HEK293 (cell line): ENCODE measurements around the gene RNF145.
"Not testable (repeated sequence)": the region's sequence is repeated elsewhere in the genome, so short reads cannot be mapped to it uniquely, and the experiment has no call there.

Experiments used
- CTCF ChIA-PET: fragments of 350-600 bp; formaldehyde crosslinking; extraction: SDS; loops from one replicate; lab custom pipeline; 2021; ENCODE audit warnings: antibody characterized with exemption; lab: Yijun Ruan, JAX
- POLR2A ChIA-PET: fragments of 300-600 bp; formaldehyde crosslinking; extraction: SDS; loops from one replicate; lab custom pipeline; 2020; ENCODE audit warnings: antibody characterized with exemption, inconsistent platforms; lab: Yijun Ruan, JAX
- H3K27ac ChIP-seq: fragments of 200-500 bp; sonication (Bioruptor generic); 2 replicates; pipeline ENCODE4 v1.5.1; 2014; ENCODE audit warnings: low read depth, low read length, control low read depth, inconsistent platforms; ENCODE audit errors: extremely low read depth
- H3K36me3 ChIP-seq, 2 experiments: fragments of 200-500 bp in 1 of 2; sonication (Bioruptor generic) in 1 of 2; 1 replicate in 1 of 2; 2 replicates in 1 of 2; pipeline ENCODE4 v1.5.1; 2014 to 2017; ENCODE audit warnings: inconsistent platforms in 2 of 2, low read length in 2 of 2; ENCODE audit not compliant: control insufficient read depth in 2 of 2, insufficient read depth in 1 of 2
- H3K4me1 ChIP-seq: fragments of 200-500 bp; sonication (Bioruptor generic); 2 replicates; pipeline ENCODE4 v1.5.1; 2014; ENCODE audit warnings: mild to moderate bottlenecking, low read length, inconsistent platforms; ENCODE audit not compliant: control insufficient read depth, insufficient read depth
- H3K4me3 ChIP-seq: 2 replicates; pipeline ENCODE4 v1.5.1; 2011; ENCODE audit warnings: low read depth, mild to moderate bottlenecking, control low read depth, low read length, moderate library complexity
- H3K9me3 ChIP-seq: fragments of 200-500 bp; sonication (Bioruptor generic); 2 replicates; pipeline ENCODE4 v1.5.1; 2014; ENCODE audit warnings: low read depth, low read length, inconsistent platforms; ENCODE audit not compliant: control insufficient read depth, insufficient read depth
- HOXD13 ChIP-seq: sonication (generic); formaldehyde crosslinking; IDR thresholded peaks from 2 replicates; pipeline ENCODE4 v1.8.0; 2022; ENCODE audit warnings: missing genetic modification reagents, borderline replicate concordance
- PRDM10 ChIP-seq: fragments of 450-650 bp; formaldehyde crosslinking; IDR thresholded peaks from 2 replicates; pipeline ENCODE4 v1.5.1; 2016; ENCODE audit warnings: missing biosample characterization, missing genetic modification characterization
- SP7 ChIP-seq: fragments of 450-650 bp; formaldehyde crosslinking; IDR thresholded peaks from 2 replicates; pipeline ENCODE4 v1.5.1; 2016; ENCODE audit warnings: missing biosample characterization, missing genetic modification characterization
- ZBTB17 ChIP-seq: fragments of 450-650 bp; formaldehyde crosslinking; IDR thresholded peaks from 2 replicates; pipeline ENCODE4 v1.5.1; 2016; ENCODE audit warnings: missing biosample characterization, missing genetic modification characterization
- ZNF548 ChIP-seq: fragments of 450-650 bp; formaldehyde crosslinking; IDR thresholded peaks from 2 replicates; pipeline ENCODE4 v1.5.1; 2016; ENCODE audit warnings: missing biosample characterization, missing genetic modification characterization
- ZNF558 ChIP-seq: fragments of 450-650 bp; formaldehyde crosslinking; IDR thresholded peaks from 2 replicates; pipeline ENCODE4 v1.5.1; 2016; ENCODE audit warnings: missing biosample characterization, missing genetic modification characterization
- ZNF677 ChIP-seq: fragments of 450-650 bp; IDR thresholded peaks from 2 replicates; pipeline ENCODE4 v1.5.0; 2018; ENCODE audit warnings: missing biosample characterization, mild to moderate bottlenecking, missing genetic modification characterization, moderate library complexity
- ZNF747 ChIP-seq: fragments of 450-650 bp; formaldehyde crosslinking; IDR thresholded peaks from 2 replicates; pipeline ENCODE4 v1.5.1; 2016; ENCODE audit warnings: missing biosample characterization, missing genetic modification characterization
- ZNF785 ChIP-seq: fragments of 450-650 bp; formaldehyde crosslinking; IDR thresholded peaks from 2 replicates; pipeline ENCODE4 v1.5.1; 2016; ENCODE audit warnings: missing biosample characterization, missing genetic modification characterization
- TF ChIP-seq, protein P1 (sequence below): fragments of 450-650 bp; formaldehyde crosslinking; IDR thresholded peaks from 2 replicates; pipeline ENCODE4 v1.5.1; 2016; ENCODE audit warnings: missing biosample characterization, missing genetic modification characterization
- TF ChIP-seq, protein P2 (sequence below): fragments of 450-650 bp; IDR thresholded peaks from 2 replicates; pipeline ENCODE4 v1.5.1; 2018; ENCODE audit warnings: missing biosample characterization, mild to moderate bottlenecking, missing genetic modification characterization

The RNF145 gene

DNA sequence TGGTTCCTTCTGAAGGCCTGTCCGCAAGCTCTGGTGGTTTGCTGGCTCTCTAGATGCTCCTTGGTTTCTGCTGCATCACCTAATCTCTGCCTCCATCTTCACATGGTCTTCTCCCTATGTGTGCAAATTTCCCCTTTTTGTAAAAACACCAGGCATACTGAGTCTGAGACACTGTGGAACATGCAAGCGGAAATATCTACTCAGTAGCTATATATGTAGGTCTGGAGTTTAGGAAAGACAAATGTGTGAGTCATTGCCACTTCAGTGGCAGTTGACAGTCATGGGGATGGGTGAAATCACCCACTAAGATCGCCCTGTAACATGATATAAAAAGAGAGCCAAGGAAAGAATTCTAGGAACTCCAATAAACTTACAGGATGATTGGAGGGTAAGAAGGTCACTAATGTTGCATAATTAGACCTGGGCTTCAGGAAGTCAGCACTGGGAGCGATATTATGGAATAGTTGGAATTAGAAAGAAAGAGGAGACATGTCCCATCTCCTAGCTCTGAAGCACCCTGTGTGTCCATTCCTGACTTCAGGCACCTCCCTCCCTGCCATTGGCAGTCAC lies 31.0 kb upstream of the RNF145 start (continued):
- TF ChIP-seq HOXD13 (CRISPR knock-in tag) = peak; percentile 72; the same call in 1 of the 2 replicates
- TF ChIP-seq, all 188 proteins: peak for 39

- TF ChIP-seq PRDM10 (peak; percentile 55; the same call in 1 of the 2 replicates), SP7 (tag by site-specific recombination) (peak; percentile 89)
- TF ChIP-seq, protein P1, sequence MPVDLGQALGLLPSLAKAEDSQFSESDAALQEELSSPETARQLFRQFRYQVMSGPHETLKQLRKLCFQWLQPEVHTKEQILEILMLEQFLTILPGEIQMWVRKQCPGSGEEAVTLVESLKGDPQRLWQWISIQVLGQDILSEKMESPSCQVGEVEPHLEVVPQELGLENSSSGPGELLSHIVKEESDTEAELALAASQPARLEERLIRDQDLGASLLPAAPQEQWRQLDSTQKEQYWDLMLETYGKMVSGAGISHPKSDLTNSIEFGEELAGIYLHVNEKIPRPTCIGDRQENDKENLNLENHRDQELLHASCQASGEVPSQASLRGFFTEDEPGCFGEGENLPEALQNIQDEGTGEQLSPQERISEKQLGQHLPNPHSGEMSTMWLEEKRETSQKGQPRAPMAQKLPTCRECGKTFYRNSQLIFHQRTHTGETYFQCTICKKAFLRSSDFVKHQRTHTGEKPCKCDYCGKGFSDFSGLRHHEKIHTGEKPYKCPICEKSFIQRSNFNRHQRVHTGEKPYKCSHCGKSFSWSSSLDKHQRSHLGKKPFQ (tag by site-specific recombination) = 0 out of 2 replicates have a peak, but pooled peaks have one; percentile 20
- TF ChIP-seq, all 188 proteins: peak for 3; not testable (repeated sequence) for 185
- CTCF ChIA-PET, H3K4me3 ChIP-seq, POLR2A ChIA-PET, H3K27ac ChIP-seq, H3K9me3 ChIP-seq, H3K36me3 ChIP-seq, H3K4me1 ChIP-seq: not testable (repeated sequence)
Observed at GRCh38 chr5:159235871-159236520, 26.6 kb upstream of the RNF145 start.

DNA sequence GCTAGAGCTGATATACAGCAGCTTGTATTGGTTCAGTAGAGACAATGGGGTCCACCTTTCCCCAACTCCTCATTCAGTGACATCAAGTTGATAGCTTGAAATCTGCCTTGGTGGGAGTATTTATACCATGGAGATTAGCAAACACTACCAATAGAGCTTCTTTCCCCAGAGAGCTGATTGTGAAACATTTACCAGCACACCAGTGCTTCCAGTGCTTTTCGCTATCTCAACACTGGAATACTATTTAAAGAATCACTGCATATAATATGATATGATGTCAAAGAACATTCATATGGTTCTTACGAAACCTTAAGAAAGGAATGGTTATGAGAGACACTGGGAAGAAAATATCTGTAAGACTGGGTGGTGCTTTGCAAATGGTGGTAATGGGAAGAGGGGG lies 21.8 kb upstream of the RNF145 start:
- TF ChIP-seq ZNF558 (tag by site-specific recombination) = no peak
- TF ChIP-seq ZNF785 (tag by site-specific recombination) = no peak
- POLR2A ChIA-PET = no interaction called here
- no peaks in the 10 kb centered on the region for H3K4me1 ChIP-seq
- CTCF ChIA-PET = interaction anchor here (0.6 to 1.3 kb wide), 3 partner anchors 9 to 663 kb away, joined by 3 to 4 read pairs (median 3); no protein-coding TSS in a partner anchor
- no peak overlapping the region for H3K4me3 ChIP-seq
- H3K36me3 ChIP-seq = no peaks in the 10 kb centered on the region
- no peak overlapping the region for H3K27ac ChIP-seq
- H3K9me3 ChIP-seq = no peaks in the 10 kb centered on the region

- Histone ChIP-seq H3K36me3 (no peaks in the 10 kb centered on the region), H3K4me1 (no peaks in the 10 kb centered on the region)
- CTCF ChIA-PET = interaction anchor here (0.9 to 1.3 kb wide), 2 partner anchors 10 to 55 kb away, joined by 3 read pairs; no protein-coding TSS in a partner anchor
- peak; percentile 44; the same call in 1 of the 2 replicates for TF ChIP-seq ZNF548 (tag by site-specific recombination)
- peak; percentile 62 for TF ChIP-seq PRDM10
- no peak for TF ChIP-seq ZNF747 (tag by site-specific recombination)
- TF ChIP-seq, protein P2, sequence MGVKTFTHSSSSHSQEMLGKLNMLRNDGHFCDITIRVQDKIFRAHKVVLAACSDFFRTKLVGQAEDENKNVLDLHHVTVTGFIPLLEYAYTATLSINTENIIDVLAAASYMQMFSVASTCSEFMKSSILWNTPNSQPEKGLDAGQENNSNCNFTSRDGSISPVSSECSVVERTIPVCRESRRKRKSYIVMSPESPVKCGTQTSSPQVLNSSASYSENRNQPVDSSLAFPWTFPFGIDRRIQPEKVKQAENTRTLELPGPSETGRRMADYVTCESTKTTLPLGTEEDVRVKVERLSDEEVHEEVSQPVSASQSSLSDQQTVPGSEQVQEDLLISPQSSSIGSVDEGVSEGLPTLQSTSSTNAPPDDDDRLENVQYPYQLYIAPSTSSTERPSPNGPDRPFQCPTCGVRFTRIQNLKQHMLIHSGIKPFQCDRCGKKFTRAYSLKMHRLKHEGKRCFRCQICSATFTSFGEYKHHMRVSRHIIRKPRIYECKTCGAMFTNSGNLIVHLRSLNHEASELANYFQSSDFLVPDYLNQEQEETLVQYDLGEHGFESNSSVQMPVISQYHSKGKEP (tag by site-specific recombination) = peak; percentile 69; the same call in 1 of the 2 replicates
- peak; percentile 50; the same call in 1 of the 2 replicates for TF ChIP-seq ZBTB17 (tag by site-specific recombination)
- no peak for TF ChIP-seq ZNF677
- TF ChIP-seq, all 188 proteins: peak for 4
- no peak overlapping the region for H3K4me3 ChIP-seq
- POLR2A ChIA-PET = interaction anchor here (0.5 to 0.7 kb wide), 2 partner anchors 16 to 878 kb away, joined by 3 to 4 read pairs; no protein-coding TSS in a partner anchor
- no peak overlapping the region for H3K27ac ChIP-seq
- H3K9me3 ChIP-seq = no peaks in the 10 kb centered on the region
Observed at GRCh38 chr5:159230657-159231056, 21.3 kb upstream of the RNF145 start.
